GM23338 (cell line): Measurements from ENCODE around the gene SH3PXD2B. TPM values are rescaled to one million over a fixed set of nuclear protein-coding genes. Genes with fewer than 3 reads are reported as not detected.

ENCODE experiments used
- ATAC-seq: fragments of 200-7000 bp; cut with Tn5 transposase; 3 replicates; pipeline ENCODE4 v1.9.1; 2020
- DNase-seq: peaks from one replicate; pipeline ENCODE4 v3.0.0-alpha.2; 2015; ENCODE audit warnings: low spot score
- H2AFZ ChIP-seq: fragments of 200-600 bp; sonication (generic); 2 replicates; pipeline ENCODE4 v1.8.0; 2016; ENCODE audit warnings: antibody characterized with exemption, mild to moderate bottlenecking, moderate library complexity
- H3F3A ChIP-seq: fragments of 200-600 bp; sonication (generic); replicated peaks from 2 replicates; pipeline ENCODE4 v1.8.0; 2017; ENCODE audit warnings: antibody characterized with exemption, mixed run types, low read depth
- H3K27ac ChIP-seq: fragments of 200-600 bp; sonication (generic); 2 replicates; pipeline ENCODE4 v1.6.1; 2016; ENCODE audit warnings: low read depth
- H3K27me3 ChIP-seq: fragments of 200-600 bp; sonication (generic); 2 replicates; pipeline ENCODE4 v1.8.0; 2016; ENCODE audit warnings: mild to moderate bottlenecking, mixed run types, moderate library complexity; ENCODE audit not compliant: insufficient read depth
- H3K36me3 ChIP-seq: fragments of 200-600 bp; sonication (generic); 2 replicates; pipeline ENCODE4 v1.8.0; 2016; ENCODE audit warnings: mild to moderate bottlenecking; ENCODE audit not compliant: insufficient read depth
- H3K4me1 ChIP-seq: fragments of 200-600 bp; sonication (generic); 2 replicates; pipeline ENCODE4 v1.8.0; 2016; ENCODE audit warnings: mild to moderate bottlenecking, moderate library complexity; ENCODE audit not compliant: insufficient read depth
- H3K4me2 ChIP-seq: fragments of 200-600 bp; sonication (generic); 2 replicates; pipeline ENCODE4 v1.7.1; 2017; ENCODE audit warnings: mixed run types
- H3K4me3 ChIP-seq: fragments of 200-600 bp; sonication (generic); 2 replicates; pipeline ENCODE4 v1.6.1; 2016; ENCODE audit warnings: mixed run types
- H3K79me2 ChIP-seq: fragments of 200-600 bp; sonication (generic); replicated peaks from 2 replicates; pipeline ENCODE4 v1.8.0; 2017; ENCODE audit warnings: mild to moderate bottlenecking; ENCODE audit not compliant: insufficient read depth
- H3K9me2 ChIP-seq: fragments of 200-600 bp; sonication (generic); 2 replicates; pipeline ENCODE4 v1.8.0; 2017; ENCODE audit not compliant: insufficient read depth
- H4K20me1 ChIP-seq: fragments of 200-600 bp; sonication (generic); replicated peaks from 2 replicates; pipeline ENCODE4 v1.8.0; 2017; ENCODE audit warnings: mild to moderate bottlenecking; ENCODE audit not compliant: insufficient read depth
- H3K27ac Mint-ChIP-seq: 2 replicates; pipeline ENCODE4 v1.8.0; 2020; ENCODE audit warnings: inconsistent platforms, mild to moderate bottlenecking, moderate library complexity, mixed read lengths
- H3K27me3 Mint-ChIP-seq: 3 replicates; pipeline ENCODE4 v1.8.0; 2022; ENCODE audit warnings: low read depth, mild to moderate bottlenecking, moderate library complexity, mixed read lengths, inconsistent platforms; ENCODE audit not compliant: insufficient read depth, poor library complexity
- H3K36me3 Mint-ChIP-seq: 3 replicates; pipeline ENCODE4 v1.8.0; 2021; ENCODE audit warnings: low read depth, mild to moderate bottlenecking, inconsistent platforms, moderate library complexity, mixed read lengths
- H3K4me1 Mint-ChIP-seq: 3 replicates; pipeline ENCODE4 v1.8.0; 2020; ENCODE audit warnings: mild to moderate bottlenecking, inconsistent platforms, mixed read lengths
- H3K4me3 Mint-ChIP-seq: 3 replicates; pipeline ENCODE4 v1.8.0; 2021; ENCODE audit warnings: moderate library complexity, mild to moderate bottlenecking, inconsistent platforms, mixed read lengths
- H3K9me3 Mint-ChIP-seq: 3 replicates; pipeline ENCODE4 v1.8.0; 2020; ENCODE audit warnings: moderate library complexity, mild to moderate bottlenecking, inconsistent platforms, mixed read lengths
- CREB1 ChIP-seq: fragments of 250-450 bp; sonication (Bioruptor Pico); IDR thresholded peaks from 2 replicates; pipeline ENCODE4 v1.5.0; 2020; ENCODE audit warnings: low read depth, mild to moderate bottlenecking, moderate library complexity
- CTCF ChIP-seq, 2 experiments: fragments of 200-600 bp in 1 of 2; sonication (generic) in 1 of 2; conservative IDR thresholded peaks; 2 replicates each; pipeline versions ENCODE4 v1.5.1 to v1.6.1; 2016 to 2017; ENCODE audit warnings: antibody characterized with exemption in 2 of 2, low read depth in 2 of 2, mild to moderate bottlenecking in 2 of 2, moderate library complexity in 1 of 2
- ETS1 ChIP-seq: IDR thresholded peaks from 2 replicates; pipeline ENCODE4 v1.6.1; 2016; ENCODE audit warnings: antibody characterized with exemption
- EZH2 ChIP-seq: fragments of 200-600 bp; sonication (generic); IDR thresholded peaks from one replicate; pipeline ENCODE4 v1.8.0; 2017; ENCODE audit warnings: antibody characterized with exemption, mild to moderate bottlenecking, low read depth; ENCODE audit not compliant: unreplicated experiment
- EZH2phosphoT487 ChIP-seq: fragments of 200-600 bp; sonication (generic); IDR thresholded peaks from one replicate; pipeline ENCODE4 v1.8.1; 2018; ENCODE audit warnings: antibody characterized with exemption; ENCODE audit not compliant: unreplicated experiment
- JUNB ChIP-seq: IDR thresholded peaks from one replicate; pipeline ENCODE4 v1.6.1; 2016; ENCODE audit warnings: antibody characterized with exemption; ENCODE audit not compliant: unreplicated experiment
- NANOG ChIP-seq: IDR thresholded peaks from 2 replicates; pipeline ENCODE4 v1.6.1; 2016; ENCODE audit warnings: antibody characterized with exemption, borderline replicate concordance
- POLR2AphosphoS5 ChIP-seq: IDR thresholded peaks from 2 replicates; pipeline ENCODE4 v1.6.1; 2016; ENCODE audit warnings: antibody characterized with exemption, low read depth
- REST ChIP-seq: IDR thresholded peaks from one replicate; pipeline ENCODE4 v1.6.1; 2018; ENCODE audit warnings: antibody characterized with exemption; ENCODE audit not compliant: unreplicated experiment
- STAT1 ChIP-seq: IDR thresholded peaks from one replicate; pipeline ENCODE4 v1.6.1; 2016; ENCODE audit warnings: antibody characterized with exemption; ENCODE audit not compliant: unreplicated experiment
- ZNF114 ChIP-seq: fragments of 250-450 bp; sonication (Bioruptor Pico); IDR thresholded peaks from 2 replicates; pipeline ENCODE4 v1.5.0; 2020; ENCODE audit warnings: mild to moderate bottlenecking, moderate library complexity
- ZNF331 ChIP-seq: fragments of 250-450 bp; sonication (Bioruptor Pico); IDR thresholded peaks from 2 replicates; pipeline ENCODE4 v1.5.0; 2020; ENCODE audit warnings: low read depth, mild to moderate bottlenecking, moderate library complexity
- ZNF462 ChIP-seq: fragments of 250-450 bp; sonication (Bioruptor Pico); IDR thresholded peaks from 2 replicates; pipeline ENCODE4 v1.5.0; 2020; ENCODE audit warnings: mild to moderate bottlenecking, moderate library complexity
- polyA plus RNA-seq: library from polyadenylated mRNA; unstranded; fragments of >200 nt; fragmentation: Nextera tagmentation; extraction: Ambion mirVana; gene quantifications from 2 replicates; pipeline ENCODE4 v1.2.1, GENCODE V29; 2016
- total RNA-seq: library from RNA; depleted of rRNA; stranded (reverse); fragments of >200 nt; shearing (Covaris generic); gene quantifications from 2 replicates; pipeline ENCODE4 v1.2.3, GENCODE V29; 2014

SH3PXD2B gene
- total and polyA plus RNA-seq, 2 experiments from 2014 or later: 40.2 to 52.5 TPM

GRCh38 chr5:172494630-172495505 lies 40.5 kb upstream of the SH3PXD2B start:
- Histone ChIP-seq H2AFZ (no peak overlapping the region), H4K20me1 (no peaks in the 10 kb centered on the region), H3K4me3 (no peak overlapping the region), H3K4me2 (no peak overlapping the region), H3F3A (no peaks in the 10 kb centered on the region), H3K27ac (no peak overlapping the region), H3K79me2 (no peaks in the 10 kb centered on the region), H3K27me3 (no peaks in the 10 kb centered on the region), H3K9me2 (no peaks in the 10 kb centered on the region), H3K4me1 (no peaks in the 10 kb centered on the region), H3K36me3 (no peaks in the 10 kb centered on the region)
- no peaks in the 10 kb centered on the region for H3K9me3 Mint-ChIP-seq
- DNase-seq (no peak), ATAC-seq (no peak)
- TF ChIP-seq POLR2AphosphoS5 (no peak), ZNF331 (CRISPR knock-in tag) (no peak), ZNF462 (no peak), REST (no peak), NANOG (no peak), STAT1 (no peak), ETS1 (no peak), EZH2 (no peak), CREB1 (no peak), EZH2phosphoT487 (no peak), ZNF114 (no peak), JUNB (no peak), CTCF (conservative IDR thresholded peaks at IDR 0.05; ENCODE audit: low read depth in 2 of 2) (no peak)
- no peaks in the 10 kb centered on the region for H3K4me1 Mint-ChIP-seq
- H3K4me3 Mint-ChIP-seq: no peak overlapping the region
- no peak overlapping the region for H3K27ac Mint-ChIP-seq
- no peaks in the 10 kb centered on the region for H3K36me3 Mint-ChIP-seq
- H3K27me3 Mint-ChIP-seq: peaks cover 10% of the 10 kb centered on the region
